ENCODE results near the gene PLOD3. TPM values are rescaled to one million over a fixed set of nuclear protein-coding genes. Genes with fewer than 3 reads are reported as not detected.
"Not testable (repeated sequence)": the region's sequence is repeated elsewhere in the genome, so short reads cannot be mapped to it uniquely, and the experiment has no call there.

PLOD3 gene
- total RNA-seq, 1 donor from 2014 or later, result 86.9 TPM

- DNase-seq (ENCODE audit: low read depth, low spot score), result no peak
These were observed 7.2 kb downstream of the PLOD3 start for GRCh38 chr7:101210143-101210542.

GRCh38 chr7:101208794-101209193, 8.6 kb downstream of the PLOD3 start:
- H3K27ac Mint-ChIP-seq (ENCODE audit: unreplicated experiment), result peak overlapping the region; percentile 50
- no peak for TF ChIP-seq CTCF (conservative IDR thresholded peaks at IDR 0.05)
- H3K36me3 Mint-ChIP-seq (ENCODE audit: low read depth), result no peaks in the 10 kb centered on the region
- no peaks in the 10 kb centered on the region for H3K9me3 Mint-ChIP-seq
- DNase-seq (ENCODE audit: low read depth, low spot score), result no peak
- no peak overlapping the region for H3K4me3 Mint-ChIP-seq
- no peaks in the 10 kb centered on the region for H3K4me1 Mint-ChIP-seq
- H3K27me3 Mint-ChIP-seq (ENCODE audit: low read depth), result peaks cover 10% of the 10 kb centered on the region

More at GRCh38 chr7:101210143-101210542, 7.2 kb downstream of the PLOD3 start:
- Mint-ChIP-seq H3K27me3 (ENCODE audit: low read depth) (peaks cover 2% of the 10 kb centered on the region), H3K4me1 (no peaks in the 10 kb centered on the region), H3K36me3 (ENCODE audit: low read depth) (no peaks in the 10 kb centered on the region), H3K9me3 (no peaks in the 10 kb centered on the region), H3K4me3 (no peak overlapping the region), H3K27ac (ENCODE audit: unreplicated experiment) (no peak overlapping the region)
- no peak for TF ChIP-seq CTCF (conservative IDR thresholded peaks at IDR 0.05)

GRCh38 chr7:101207459-101207858, 9.9 kb downstream of the PLOD3 start:
- Mint-ChIP-seq H3K27me3 (ENCODE audit: low read depth) (peaks cover 23% of the 10 kb centered on the region), H3K27ac (ENCODE audit: unreplicated experiment) (no peak overlapping the region), H3K4me3 (no peak overlapping the region), H3K9me3 (no peaks in the 10 kb centered on the region), H3K4me1 (no peaks in the 10 kb centered on the region), H3K36me3 (ENCODE audit: low read depth) (no peaks in the 10 kb centered on the region)
- DNase-seq (ENCODE audit: low read depth, low spot score), result no peak
- no peak for TF ChIP-seq CTCF (conservative IDR thresholded peaks at IDR 0.05)

- TF ChIP-seq CTCF (conservative IDR thresholded peaks at IDR 0.05), result no peak
- peak overlapping the region; percentile 67 for H3K27ac Mint-ChIP-seq (ENCODE audit: unreplicated experiment)
- H3K4me1 Mint-ChIP-seq, result no peaks in the 10 kb centered on the region
- H3K27me3 Mint-ChIP-seq (ENCODE audit: low read depth), result peaks cover 29% of the 10 kb centered on the region
- no peak for DNase-seq (ENCODE audit: low read depth, low spot score)
- H3K4me3 Mint-ChIP-seq, result no peak overlapping the region
- no peaks in the 10 kb centered on the region for H3K9me3 Mint-ChIP-seq
- no peaks in the 10 kb centered on the region for H3K36me3 Mint-ChIP-seq (ENCODE audit: low read depth)
These were observed 10.7 kb downstream of the PLOD3 start for GRCh38 chr7:101206665-101207042.

GRCh38 chr7:101205901-101206664, 11.3 kb downstream of the PLOD3 start:
- H3K4me1 Mint-ChIP-seq, result no peaks in the 10 kb centered on the region
- H3K36me3 Mint-ChIP-seq (ENCODE audit: low read depth), result no peaks in the 10 kb centered on the region
- no peak overlapping the region for H3K4me3 Mint-ChIP-seq
- no peak for TF ChIP-seq CTCF (conservative IDR thresholded peaks at IDR 0.05)
- H3K27ac Mint-ChIP-seq (ENCODE audit: unreplicated experiment), result peak overlapping the region; percentile 35
- no peak for DNase-seq (ENCODE audit: low read depth, low spot score)
- peaks cover 35% of the 10 kb centered on the region for H3K27me3 Mint-ChIP-seq (ENCODE audit: low read depth)
- no peaks in the 10 kb centered on the region for H3K9me3 Mint-ChIP-seq

GRCh38 chr7:101203740-101204738, 13.3 kb downstream of the PLOD3 start:
- H3K27me3 Mint-ChIP-seq (ENCODE audit: low read depth), result peaks cover 49% of the 10 kb centered on the region
- H3K4me1 Mint-ChIP-seq; DNase-seq (ENCODE audit: low read depth, low spot score); H3K27ac Mint-ChIP-seq (ENCODE audit: unreplicated experiment); H3K9me3 Mint-ChIP-seq; H3K36me3 Mint-ChIP-seq (ENCODE audit: low read depth); H3K4me3 Mint-ChIP-seq: not testable (repeated sequence)
